DOHH2 (cell line): ENCODE measurements around the gene CDK1.

Experiments
- H3F3A ChIP-seq: fragments of 200-600 bp; sonication (generic), shearing (Covaris generic); 2 replicates; pipeline ENCODE4 v1.6.0; 2016; ENCODE audit warnings: antibody characterized with exemption, mild to moderate bottlenecking; ENCODE audit not compliant: control insufficient read depth, insufficient read depth
- H3K27ac ChIP-seq: fragments of 200-600 bp; sonication (generic); 2 replicates; pipeline ENCODE4 v1.5.1; 2014; ENCODE audit warnings: low read depth, mild to moderate bottlenecking, low read length, moderate library complexity
- H3K27me3 ChIP-seq: fragments of 200-600 bp; sonication (generic); 2 replicates; pipeline ENCODE4 v1.6.1; 2014; ENCODE audit warnings: mild to moderate bottlenecking, low read length, mixed read lengths; ENCODE audit not compliant: control insufficient read depth
- H3K36me3 ChIP-seq: fragments of 200-600 bp; sonication (generic); 2 replicates; pipeline ENCODE4 v1.6.1; 2014; ENCODE audit warnings: mild to moderate bottlenecking, low read length, moderate library complexity, mixed read lengths; ENCODE audit not compliant: control insufficient read depth
- H3K4me1 ChIP-seq: fragments of 200-600 bp; sonication (generic); 2 replicates; pipeline ENCODE4 v1.6.1; 2014; ENCODE audit warnings: mild to moderate bottlenecking, low read length, mixed read lengths; ENCODE audit not compliant: control insufficient read depth
- H3K4me2 ChIP-seq: fragments of 200-600 bp; sonication (generic); 2 replicates; pipeline ENCODE4 v1.6.0; 2014; ENCODE audit warnings: mild to moderate bottlenecking, low read length, moderate library complexity
- H3K4me3 ChIP-seq: fragments of 200-600 bp; sonication (generic); 2 replicates; pipeline ENCODE4 v1.5.1; 2014; ENCODE audit warnings: mild to moderate bottlenecking, low read length, mixed read lengths
- H3K79me2 ChIP-seq: fragments of 200-600 bp; sonication (generic); 2 replicates; pipeline ENCODE4 v1.6.1; 2014; ENCODE audit warnings: mild to moderate bottlenecking, low read length, mixed read lengths; ENCODE audit not compliant: control insufficient read depth
- H3K9me2 ChIP-seq: fragments of 200-600 bp; sonication (generic); replicated peaks from 2 replicates; pipeline ENCODE4 v1.6.1; 2014; ENCODE audit warnings: mild to moderate bottlenecking, low read length, mixed read lengths; ENCODE audit not compliant: control insufficient read depth
- H3K9me3 ChIP-seq: fragments of 200-600 bp; sonication (generic); 2 replicates; pipeline ENCODE4 v1.6.1; 2014; ENCODE audit warnings: antibody characterized with exemption, low read length, mixed read lengths; ENCODE audit not compliant: control insufficient read depth, insufficient read depth
- H4K20me1 ChIP-seq: fragments of 200-600 bp; sonication (generic); 2 replicates; pipeline ENCODE4 v1.6.0; 2014; ENCODE audit warnings: low read depth, mild to moderate bottlenecking, antibody characterized with exemption, low read length, moderate library complexity; ENCODE audit not compliant: control insufficient read depth, insufficient read depth
- EZH2phosphoT487 ChIP-seq: fragments of 200-600 bp; sonication (generic); IDR thresholded peaks from 2 replicates; pipeline ENCODE4 v1.6.1; 2017; ENCODE audit warnings: borderline replicate concordance, mild to moderate bottlenecking, antibody characterized with exemption, low read length, moderate library complexity, mixed read lengths
- TF ChIP-seq, protein P1 (sequence below): fragments of 200-600 bp; sonication (generic); IDR thresholded peaks from one replicate; pipeline ENCODE4 v1.5.1; 2014; ENCODE audit warnings: antibody characterized with exemption, mild to moderate bottlenecking, low read depth, low read length; ENCODE audit not compliant: poor library complexity, severe bottlenecking

The CDK1 gene

DNA sequence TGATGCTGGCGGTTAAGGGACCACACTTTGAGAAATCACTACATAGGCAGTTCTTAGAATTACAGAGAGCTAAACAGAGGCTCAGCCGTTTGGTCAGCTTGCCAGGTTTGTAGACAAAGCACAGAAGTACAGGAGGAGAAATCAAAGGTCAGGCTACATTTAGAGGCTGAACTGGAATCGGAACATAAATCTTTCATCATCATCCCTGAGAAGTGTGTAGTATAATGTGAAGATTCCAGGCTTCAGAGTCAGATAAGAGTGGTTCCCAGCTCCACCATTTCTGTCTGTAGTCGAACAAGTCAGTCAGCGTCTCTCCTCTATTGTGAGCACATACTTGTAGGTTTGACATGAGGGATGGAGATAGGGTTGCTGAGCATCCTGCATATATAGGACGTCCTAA, 18.9 kb downstream of the CDK1 start:
- no peaks in the 10 kb centered on the region for H3K4me1 ChIP-seq
- H3K79me2 ChIP-seq = peaks cover 21% of the 10 kb centered on the region
- H3K27ac ChIP-seq = no peak overlapping the region
- H3F3A ChIP-seq = peaks cover 68% of the 10 kb centered on the region
- no peak overlapping the region for H3K4me2 ChIP-seq
- H3K9me2 ChIP-seq = no peaks in the 10 kb centered on the region
- H3K4me3 ChIP-seq = no peak overlapping the region
- TF ChIP-seq, protein P1, sequence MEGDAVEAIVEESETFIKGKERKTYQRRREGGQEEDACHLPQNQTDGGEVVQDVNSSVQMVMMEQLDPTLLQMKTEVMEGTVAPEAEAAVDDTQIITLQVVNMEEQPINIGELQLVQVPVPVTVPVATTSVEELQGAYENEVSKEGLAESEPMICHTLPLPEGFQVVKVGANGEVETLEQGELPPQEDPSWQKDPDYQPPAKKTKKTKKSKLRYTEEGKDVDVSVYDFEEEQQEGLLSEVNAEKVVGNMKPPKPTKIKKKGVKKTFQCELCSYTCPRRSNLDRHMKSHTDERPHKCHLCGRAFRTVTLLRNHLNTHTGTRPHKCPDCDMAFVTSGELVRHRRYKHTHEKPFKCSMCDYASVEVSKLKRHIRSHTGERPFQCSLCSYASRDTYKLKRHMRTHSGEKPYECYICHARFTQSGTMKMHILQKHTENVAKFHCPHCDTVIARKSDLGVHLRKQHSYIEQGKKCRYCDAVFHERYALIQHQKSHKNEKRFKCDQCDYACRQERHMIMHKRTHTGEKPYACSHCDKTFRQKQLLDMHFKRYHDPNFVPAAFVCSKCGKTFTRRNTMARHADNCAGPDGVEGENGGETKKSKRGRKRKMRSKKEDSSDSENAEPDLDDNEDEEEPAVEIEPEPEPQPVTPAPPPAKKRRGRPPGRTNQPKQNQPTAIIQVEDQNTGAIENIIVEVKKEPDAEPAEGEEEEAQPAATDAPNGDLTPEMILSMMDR = no peak
- TF ChIP-seq EZH2phosphoT487 = no peak
- H3K9me3 ChIP-seq = no peaks in the 10 kb centered on the region
- H3K27me3 ChIP-seq = no peaks in the 10 kb centered on the region
- H3K36me3 ChIP-seq = peaks cover 62% of the 10 kb centered on the region
- peaks cover 21% of the 10 kb centered on the region for H4K20me1 ChIP-seq

- no peaks in the 10 kb centered on the region for H3K9me3 ChIP-seq
- H4K20me1 ChIP-seq = peaks cover 18% of the 10 kb centered on the region
- H3K4me3 ChIP-seq = no peak overlapping the region
- H3K36me3 ChIP-seq = peaks cover 54% of the 10 kb centered on the region
- no peaks in the 10 kb centered on the region for H3K4me1 ChIP-seq
- H3K27ac ChIP-seq = no peak overlapping the region
- TF ChIP-seq EZH2phosphoT487 = no peak
- TF ChIP-seq, protein P1 = no peak
- no peaks in the 10 kb centered on the region for H3K27me3 ChIP-seq
- H3K79me2 ChIP-seq = peaks cover 13% of the 10 kb centered on the region
- H3F3A ChIP-seq = peaks cover 66% of the 10 kb centered on the region
- no peak overlapping the region for H3K4me2 ChIP-seq
- H3K9me2 ChIP-seq = no peaks in the 10 kb centered on the region
These were observed 19.8 kb downstream of the CDK1 start for GRCh38 chr10:60798031-60798430.

DNA sequence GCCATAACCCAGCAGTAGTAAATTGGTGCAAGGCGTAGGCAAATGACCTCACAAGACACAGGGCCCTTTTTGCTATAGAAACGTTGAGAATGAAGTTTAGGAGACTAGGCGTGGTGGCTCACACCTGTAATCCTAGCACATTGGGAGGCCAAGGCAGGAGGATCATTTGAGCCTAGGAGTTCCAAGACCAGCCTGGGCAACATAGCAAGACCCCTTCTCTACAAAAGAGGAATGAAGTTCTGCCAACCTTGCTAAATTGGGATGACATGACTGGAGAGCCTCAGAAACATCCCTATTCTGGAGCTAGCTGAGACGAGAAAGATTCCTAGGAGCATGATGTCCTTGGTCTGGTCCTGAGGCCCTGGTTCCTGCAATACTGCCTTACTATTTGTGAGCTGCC, 20.6 kb downstream of the CDK1 start:
- TF ChIP-seq, protein P1 = no peak
- no peak for TF ChIP-seq EZH2phosphoT487
- no peaks in the 10 kb centered on the region for H3K27me3 ChIP-seq
- peaks cover 18% of the 10 kb centered on the region for H4K20me1 ChIP-seq
- H3K36me3 ChIP-seq = peaks cover 45% of the 10 kb centered on the region
- H3K9me3 ChIP-seq = no peaks in the 10 kb centered on the region
- peaks cover 59% of the 10 kb centered on the region for H3F3A ChIP-seq
- H3K4me3 ChIP-seq = no peak overlapping the region
- peaks cover 9% of the 10 kb centered on the region; the same call in 1 of the 2 replicates for H3K79me2 ChIP-seq
- H3K4me1 ChIP-seq = no peaks in the 10 kb centered on the region
- H3K4me2 ChIP-seq = no peak overlapping the region
- H3K9me2 ChIP-seq = no peaks in the 10 kb centered on the region
- H3K27ac ChIP-seq = no peak overlapping the region
